GM19455 (cell line): Measurements from ENCODE around the gene LEPROT.

ENCODE experiments used
- ATAC-seq: cut with Tn5 transposase; IDR thresholded peaks from one replicate; pipeline ENCODE4 v1.9.1; 2021; ENCODE audit not compliant: unreplicated experiment

Gene LEPROT

GRCh38 chr1:65471861-65472332, 51.4 kb downstream of the LEPROT start:
- no peak for ATAC-seq

DNA sequence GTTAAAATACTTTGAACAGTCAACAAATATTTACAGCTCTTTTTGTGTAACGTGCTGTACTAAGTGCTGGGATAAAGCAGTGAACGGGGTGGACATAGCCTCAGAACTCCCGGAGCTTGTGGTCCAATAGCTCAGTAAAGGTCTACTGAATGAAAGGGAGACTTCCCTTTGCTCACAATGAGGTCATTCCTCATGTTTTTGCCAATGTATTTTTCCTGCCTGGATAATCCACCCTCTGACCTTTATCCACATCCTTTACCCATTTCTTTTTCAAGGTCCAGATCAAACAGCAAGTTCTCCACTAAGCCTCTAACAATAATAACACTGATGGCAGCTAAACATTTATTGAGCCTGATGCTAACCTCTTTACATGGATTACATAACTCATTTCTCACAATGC, 55.9 kb downstream of the LEPROT start:
- no peak for ATAC-seq

- ATAC-seq: no peak
Observed at GRCh38 chr1:65477414-65478378, 57.2 kb downstream of the LEPROT start.

DNA sequence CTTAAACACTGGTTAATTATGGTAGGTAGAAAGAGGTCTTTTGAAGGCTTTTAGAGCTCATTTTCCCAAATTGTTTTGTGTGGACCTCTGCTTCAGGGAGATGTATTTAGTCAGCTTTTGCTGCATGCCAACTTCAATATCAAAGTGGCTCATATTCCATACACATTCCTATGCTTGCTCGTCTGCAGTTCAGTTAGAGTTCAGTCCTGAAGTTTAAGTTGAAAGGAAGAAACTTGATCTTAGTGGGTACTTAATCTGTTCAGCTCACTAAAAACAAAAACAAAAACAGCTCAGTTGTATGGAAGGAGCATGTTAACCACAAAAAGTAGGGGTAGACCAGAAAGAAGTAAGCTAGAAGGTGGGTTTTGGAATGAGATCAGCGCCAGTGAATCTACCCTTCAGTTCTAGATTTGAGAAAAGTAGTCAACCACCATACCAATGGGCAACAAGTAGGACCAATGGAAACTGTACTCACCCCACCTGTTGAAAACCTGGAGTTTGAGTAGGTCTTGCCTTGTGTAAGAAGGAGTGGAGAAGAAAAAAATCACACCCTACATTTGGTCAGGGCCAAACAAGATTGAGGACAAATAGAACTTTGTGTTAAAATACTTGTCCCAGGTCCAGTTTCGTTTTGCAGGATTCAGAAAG, 58.0 kb downstream of the LEPROT start:
- no peak for ATAC-seq

DNA sequence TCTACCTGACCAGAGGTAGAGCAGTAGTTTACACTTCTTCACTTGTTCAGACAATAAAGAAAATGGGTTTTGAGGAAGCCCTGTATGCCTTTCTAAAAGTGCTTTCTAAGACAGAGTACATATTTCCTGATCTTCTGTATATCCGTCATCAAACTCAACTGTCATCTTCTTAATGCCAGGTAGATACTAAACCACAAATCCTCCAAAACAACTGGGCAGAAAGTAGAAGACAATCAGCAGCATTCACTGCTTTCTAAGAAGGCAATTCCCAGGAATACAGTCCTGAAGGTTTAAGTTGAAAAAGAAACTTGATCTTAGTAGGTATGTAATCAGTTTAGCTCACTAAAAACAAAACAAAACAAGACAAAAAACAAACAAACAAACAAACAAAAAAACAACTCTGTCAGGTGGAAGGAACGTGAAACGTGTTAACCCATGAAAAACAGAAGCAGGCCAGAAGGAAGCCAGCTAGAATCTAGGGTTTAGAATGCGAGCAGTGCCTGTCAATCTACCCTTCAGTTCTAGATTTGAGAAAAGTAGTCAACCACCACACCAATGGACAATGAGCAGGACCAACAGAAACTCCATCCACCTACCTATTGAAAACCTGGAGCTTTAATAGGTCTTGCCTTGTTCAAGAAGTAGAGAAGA, 59.2 kb downstream of the LEPROT start:
- ATAC-seq: no peak

- ATAC-seq: no peak
Observed at GRCh38 chr1:65480684-65481405, 60.4 kb downstream of the LEPROT start.

DNA sequence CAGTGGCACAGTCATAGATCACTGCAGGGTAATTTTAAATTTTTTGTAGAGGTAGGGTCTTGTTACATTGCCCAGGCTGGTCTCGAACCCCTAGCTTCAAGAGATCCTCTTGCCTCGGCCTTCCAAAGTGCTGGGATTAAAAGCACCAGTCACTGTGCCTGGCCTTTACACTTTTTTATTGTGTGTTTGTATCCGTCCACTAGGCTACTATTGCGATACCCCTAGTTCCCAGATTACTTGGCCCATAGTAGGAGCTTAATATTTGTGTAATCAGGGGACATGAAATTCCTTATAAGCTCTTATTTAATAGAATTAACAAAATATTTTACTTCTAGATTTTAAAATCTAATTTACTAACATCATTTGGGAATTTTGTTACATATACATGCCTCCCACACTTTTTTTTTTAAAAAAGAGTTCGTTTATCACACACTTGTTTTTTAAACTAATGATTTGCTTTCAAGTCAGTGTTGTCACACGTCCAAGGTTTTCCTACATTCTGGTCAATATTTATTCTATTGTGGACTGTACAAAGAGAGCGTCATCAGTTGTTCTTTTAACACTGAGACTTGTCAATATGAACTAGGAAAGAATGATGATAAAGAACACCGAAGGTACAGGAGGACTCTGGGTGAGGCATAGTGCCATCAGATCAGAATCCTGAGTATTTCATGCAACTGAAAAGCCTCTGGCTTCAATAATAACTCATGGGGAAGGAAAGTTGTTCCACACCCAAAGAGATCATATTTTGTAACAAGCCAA, 63.7 kb downstream of the LEPROT start:
- no peak for ATAC-seq
